DMS153 (cell line): ENCODE data around the gene MGMT.
A peak's percentile ranks its signal among the peaks of the same experiment; 100 is the strongest.

Experiments
- DNase-seq: peaks from one replicate; lab custom pipeline; 2025; lab: John Stamatoyannopoulos, UW

Gene MGMT

GRCh38 chr10:129690248-129691070 is 223.4 kb downstream of the MGMT start:
- peak; percentile 50 for DNase-seq

- DNase-seq, result no peak
Measured at GRCh38 chr10:129692695-129693094, 225.7 kb downstream of the MGMT start.

- DNase-seq, result no peak
Measured at GRCh38 chr10:129693382-129693781, 226.3 kb downstream of the MGMT start.

- DNase-seq, result no peak
Measured at GRCh38 chr10:129694184-129694583, 227.1 kb downstream of the MGMT start.

- DNase-seq, result no peak
Measured at GRCh38 chr10:129694691-129695243, 227.7 kb downstream of the MGMT start.

GRCh38 chr10:129695671-129696070 is 228.6 kb downstream of the MGMT start:
- no peak for DNase-seq

- no peak for DNase-seq
Measured at GRCh38 chr10:129696636-129697035, 229.6 kb downstream of the MGMT start.

- DNase-seq, result no peak
Measured at GRCh38 chr10:129697463-129698247, 230.6 kb downstream of the MGMT start.

- no peak for DNase-seq
Measured at GRCh38 chr10:129699722-129700340, 232.8 kb downstream of the MGMT start.

GRCh38 chr10:129702605-129703004 is 235.6 kb downstream of the MGMT start:
- DNase-seq, result no peak

GRCh38 chr10:129703287-129704137 is 236.5 kb downstream of the MGMT start:
- DNase-seq, result no peak

GRCh38 chr10:129704225-129704624 is 237.2 kb downstream of the MGMT start:
- no peak for DNase-seq

GRCh38 chr10:129704786-129705525 is 237.9 kb downstream of the MGMT start:
- DNase-seq, result no peak

- DNase-seq, result no peak
Measured at GRCh38 chr10:129705676-129706075, 238.6 kb downstream of the MGMT start.

- no peak for DNase-seq
Measured at GRCh38 chr10:129706081-129706480, 239.0 kb downstream of the MGMT start.

- DNase-seq, result no peak
Measured at GRCh38 chr10:129706523-129706922, 239.5 kb downstream of the MGMT start.

GRCh38 chr10:129707406-129708388 is 240.7 kb downstream of the MGMT start:
- peak; percentile 90 for DNase-seq

GRCh38 chr10:129709101-129709500 is 242.1 kb downstream of the MGMT start:
- no peak for DNase-seq
